Measurements from ENCODE around the gene AP5B1.

Gene AP5B1

DNA sequence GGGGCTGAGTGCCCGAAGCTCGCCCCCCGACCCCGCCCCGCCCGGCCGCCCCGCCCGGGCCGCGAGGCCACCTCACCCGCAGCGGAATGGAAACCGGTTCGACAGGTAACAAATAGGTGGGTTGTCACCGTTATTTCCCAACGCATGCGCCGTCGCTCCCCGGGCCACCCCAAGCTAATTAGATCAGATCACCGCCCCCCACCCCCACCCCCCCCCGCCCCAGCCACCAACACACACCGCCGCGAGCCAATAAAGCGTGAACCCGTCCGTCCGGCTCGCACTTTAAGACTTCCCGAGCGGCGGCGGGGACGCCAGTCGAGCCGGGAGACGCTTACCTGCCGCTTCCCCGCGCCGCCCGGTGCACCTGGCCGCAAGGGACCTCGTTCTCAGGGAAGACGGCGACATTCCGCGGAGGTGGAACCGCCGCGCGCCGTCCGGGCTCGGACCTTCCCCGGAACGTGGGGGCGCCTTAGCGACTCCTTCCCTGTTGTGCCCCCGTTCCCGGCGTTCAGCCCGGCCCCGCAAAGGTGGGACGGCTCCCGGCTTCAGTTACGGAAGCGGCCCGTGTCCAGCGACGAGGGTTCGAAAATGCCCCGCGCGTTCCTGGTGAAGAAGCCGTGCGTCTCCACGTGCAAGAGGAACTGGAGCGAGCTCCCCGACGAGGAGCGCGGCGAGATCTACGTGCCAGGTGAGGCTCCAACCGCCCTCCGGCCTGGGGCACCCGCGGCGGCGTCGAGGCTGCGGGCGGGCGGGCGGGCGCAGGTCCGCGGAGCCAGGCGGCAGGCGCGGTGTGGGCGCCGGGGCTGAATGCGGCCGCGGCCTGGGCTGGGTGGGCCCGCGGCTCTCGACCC is 6.2 kb upstream of the AP5B1 start, which contains the start of gene OVOL1:
OVOL1 (plus strand) TSS at position 278 of the 851 bp plus-strand sequence; CDS start at position 589, 311 bp downstream.
- DNase-seq (ENCODE audit: low read depth in 2 of 2, low spot score in 1 of 2), result no peak

DNA sequence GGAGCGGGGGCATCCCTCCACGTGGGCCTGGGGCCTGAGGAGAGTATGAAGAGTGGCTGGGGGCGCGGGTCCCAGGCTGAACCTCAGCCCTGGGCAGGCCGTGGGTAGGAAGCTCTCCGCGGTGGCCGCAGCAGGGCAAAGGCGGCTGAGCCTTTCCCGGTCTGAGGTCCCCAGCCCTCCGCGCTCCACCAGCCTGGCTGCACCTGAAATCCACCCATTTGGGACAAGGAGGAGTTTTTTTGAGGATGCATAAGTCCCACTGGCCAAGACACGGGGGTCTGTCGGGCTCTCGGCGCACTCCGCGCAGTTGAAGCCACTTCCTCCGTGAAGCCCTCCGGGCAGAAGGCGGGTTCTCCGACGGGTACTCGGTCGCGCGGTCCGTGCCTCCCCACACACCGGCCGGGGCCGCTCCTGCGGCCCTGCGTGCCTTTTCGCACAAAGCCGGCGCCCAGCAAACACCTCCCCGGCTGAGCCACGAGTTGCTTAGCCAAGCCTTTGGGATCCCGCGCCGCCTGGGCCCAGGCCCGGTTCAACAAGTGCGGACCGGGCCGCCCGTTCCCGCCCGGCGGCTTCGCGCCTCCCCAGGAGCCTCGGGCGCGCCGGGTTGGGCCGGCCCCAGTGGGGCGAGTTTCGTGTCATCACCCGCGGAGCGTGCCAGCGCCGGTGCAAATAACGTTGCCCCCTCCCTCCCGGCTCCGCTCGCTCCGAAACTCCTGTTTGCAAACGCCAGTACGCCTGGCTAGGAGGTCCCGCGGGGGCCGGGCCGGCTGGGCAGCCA is 5.4 kb upstream of the AP5B1 start:
- DNase-seq (ENCODE audit: low read depth in 2 of 2, low spot score in 1 of 2), result no peak

DNA sequence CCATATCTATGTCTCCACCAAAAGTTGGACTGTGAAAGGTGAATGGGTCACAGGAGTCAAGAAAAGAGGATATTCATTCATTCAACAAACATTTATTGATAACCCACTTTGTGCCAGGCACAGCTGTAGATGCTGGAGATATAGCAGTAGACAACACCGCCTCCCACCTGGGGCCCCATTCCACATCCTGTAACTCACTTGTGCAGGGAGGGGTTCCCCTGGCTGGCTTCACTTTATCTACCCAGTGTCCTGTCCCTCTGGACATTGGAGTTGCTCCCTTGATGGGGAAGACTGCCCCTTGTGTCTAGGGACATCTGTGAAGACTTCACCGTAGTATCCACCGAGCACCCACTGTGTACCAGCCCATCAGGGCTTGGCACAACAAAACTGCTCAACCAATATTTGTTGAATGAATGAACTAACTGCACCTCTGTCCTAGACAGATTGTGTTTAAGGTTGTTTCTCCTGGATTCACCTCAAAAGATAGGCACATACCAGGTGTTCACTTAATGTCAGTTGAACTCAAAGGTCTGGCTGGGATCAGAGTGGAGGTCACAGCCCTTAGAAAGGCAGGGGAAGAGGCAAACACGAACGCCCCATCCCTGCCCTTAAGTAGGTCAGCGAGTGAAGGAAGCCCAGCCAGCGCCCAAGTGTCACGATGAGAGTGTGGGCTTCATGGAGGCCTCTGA is 4.7 kb upstream of the AP5B1 start:
- no peak for DNase-seq (ENCODE audit: low read depth in 2 of 2, low spot score in 1 of 2)

DNA sequence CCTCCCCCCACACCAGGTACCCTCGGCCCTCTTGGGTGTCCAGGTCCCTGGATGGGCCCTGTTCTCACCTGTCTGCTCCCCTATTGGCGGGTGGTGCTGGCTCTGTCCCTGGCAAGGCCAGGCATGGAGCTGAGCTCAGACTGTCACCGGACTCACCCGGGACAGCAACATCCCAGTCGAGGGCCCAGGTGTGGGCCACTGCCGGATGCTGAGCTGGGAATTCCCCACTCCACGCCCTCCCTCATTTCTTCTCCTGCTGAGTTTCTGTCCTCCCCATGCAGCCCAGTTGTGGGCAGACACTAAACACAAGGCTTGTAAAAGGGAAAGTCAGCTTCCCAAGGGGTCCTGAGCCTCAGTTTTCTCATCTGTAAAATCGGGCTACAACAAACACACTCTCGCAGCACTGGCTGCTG is 2.0 kb upstream of the AP5B1 start:
- no peak for DNase-seq (ENCODE audit: low read depth in 2 of 2, low spot score in 1 of 2)

DNA sequence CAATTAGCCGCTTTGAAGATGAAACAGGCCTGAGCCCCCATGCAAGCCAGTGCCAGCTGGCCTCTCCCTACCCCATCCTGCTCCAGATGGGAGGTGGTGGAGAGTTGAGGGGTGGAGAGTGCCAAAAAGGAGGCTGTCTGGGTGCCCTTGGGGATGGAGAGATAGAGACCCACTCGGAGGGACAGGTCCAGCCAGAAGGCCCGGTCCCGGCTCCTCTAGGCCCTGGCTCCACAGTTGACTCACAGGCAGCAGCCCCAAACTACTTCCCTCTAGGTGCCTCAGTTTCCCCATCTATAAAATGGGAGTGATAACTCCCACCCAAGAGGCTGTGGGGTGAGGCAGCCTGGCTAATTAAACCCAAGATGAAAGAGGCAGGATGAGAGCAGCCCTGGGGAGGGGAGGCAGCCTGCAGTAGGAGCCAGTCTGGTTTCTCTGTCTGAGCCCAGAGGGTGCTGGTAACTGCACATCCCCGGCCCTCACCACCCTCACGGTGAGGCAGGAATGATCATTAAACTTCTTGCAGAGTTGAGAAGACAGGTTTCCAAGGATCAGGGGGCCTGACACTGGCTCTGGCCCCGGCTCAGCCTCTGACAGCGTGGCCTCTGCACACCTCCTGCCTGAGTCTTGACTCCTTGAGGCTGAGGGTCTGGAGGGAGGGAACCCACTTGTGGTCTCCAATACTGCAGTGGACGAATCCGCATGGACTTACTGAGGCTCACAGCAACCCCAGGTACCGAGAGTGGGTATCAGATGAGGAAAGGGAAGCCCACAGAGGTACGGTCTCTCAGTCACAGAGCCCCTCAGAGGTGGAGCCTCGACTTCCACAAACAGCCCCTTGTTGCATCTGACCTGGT is 1.4 kb upstream of the AP5B1 start:
- DNase-seq (ENCODE audit: low read depth in 2 of 2, low spot score in 1 of 2), result no peak

DNA sequence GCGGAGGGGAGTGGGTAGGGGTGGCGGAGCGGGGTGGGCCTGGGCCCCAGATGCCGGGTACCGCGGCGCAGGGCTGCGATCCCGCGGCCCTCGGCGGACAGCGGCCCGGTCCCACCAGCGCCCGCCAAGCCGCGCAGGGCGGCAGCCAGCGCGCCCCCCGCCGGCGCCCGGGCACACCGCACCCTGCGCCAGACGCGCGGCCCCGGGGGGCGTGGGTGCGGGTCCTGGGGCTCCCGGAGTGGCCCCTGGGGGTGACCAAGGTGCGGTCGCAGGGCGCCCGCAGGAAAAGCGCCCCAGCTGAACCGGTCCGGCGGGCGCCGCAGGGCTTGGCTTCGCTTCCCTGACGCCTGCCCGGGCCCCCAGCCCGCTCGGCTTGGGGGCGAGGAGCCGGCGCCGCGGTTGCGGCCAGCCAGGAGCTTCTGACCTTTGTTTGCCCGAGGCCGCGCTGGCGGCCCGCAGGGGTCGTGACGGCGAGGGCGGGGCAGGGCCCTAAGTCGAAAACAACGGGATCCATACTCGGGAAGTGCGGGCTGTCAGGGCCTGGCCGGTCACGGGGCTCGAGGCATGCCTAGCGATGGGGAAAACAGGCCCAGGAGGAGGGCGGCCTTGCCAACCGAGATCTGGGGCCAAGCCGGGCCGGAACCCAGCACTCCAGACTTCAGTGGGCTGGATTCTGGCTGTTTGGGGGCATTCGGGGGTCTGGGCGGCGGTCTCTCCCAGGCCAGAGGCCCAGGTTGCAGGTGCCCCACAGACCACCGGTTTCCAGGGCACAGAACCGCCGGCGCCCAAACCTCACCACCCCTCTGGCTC is 581 bp upstream of the AP5B1 start:
- no peak for DNase-seq (ENCODE audit: low read depth in 2 of 2, low spot score in 1 of 2)

DNA sequence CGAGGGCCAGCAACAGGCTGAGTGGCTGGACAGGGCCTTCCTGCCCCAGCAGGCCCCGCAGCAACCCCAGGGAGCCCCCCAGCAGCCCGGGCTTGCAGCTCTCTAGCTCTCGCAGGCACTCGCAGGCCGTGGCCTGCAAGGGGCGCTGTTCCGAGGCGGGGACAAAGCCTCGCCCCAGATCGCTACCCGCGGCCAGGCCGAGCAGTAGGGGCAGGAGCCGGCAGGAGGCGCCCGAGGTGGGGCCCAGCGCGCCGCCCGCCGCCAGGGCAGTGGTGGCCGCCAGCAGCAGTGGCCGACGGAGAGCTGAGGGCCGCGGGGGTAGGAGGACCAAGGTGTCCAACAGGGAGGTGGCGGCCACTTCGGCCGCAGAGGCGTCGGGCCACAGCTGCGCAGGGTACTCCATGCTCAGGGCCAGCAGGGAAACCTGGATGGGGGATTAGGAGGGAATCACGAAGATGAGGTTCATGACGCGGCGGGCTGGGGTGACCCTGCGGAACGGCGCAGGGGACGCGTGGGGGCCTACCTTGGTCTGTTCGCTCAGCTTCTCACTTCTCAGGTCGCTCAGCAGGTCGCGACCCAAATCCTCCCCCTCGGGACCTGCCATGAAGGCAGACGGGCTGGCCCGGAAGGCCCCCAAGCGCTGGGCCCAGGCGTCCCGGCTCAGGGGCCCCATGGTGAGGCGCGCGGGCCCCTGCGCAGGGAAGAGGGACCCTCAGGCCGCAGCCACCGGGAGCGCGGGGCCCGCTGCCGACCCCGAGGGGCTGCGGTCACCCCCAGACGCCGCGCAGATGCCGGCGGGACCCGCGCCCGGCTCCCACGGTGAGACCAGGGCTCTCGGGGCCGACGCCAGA is 632 bp downstream of the AP5B1 start:
- DNase-seq (ENCODE audit: low read depth in 2 of 2, low spot score in 1 of 2), result peak; percentile 20 to 46

DNA sequence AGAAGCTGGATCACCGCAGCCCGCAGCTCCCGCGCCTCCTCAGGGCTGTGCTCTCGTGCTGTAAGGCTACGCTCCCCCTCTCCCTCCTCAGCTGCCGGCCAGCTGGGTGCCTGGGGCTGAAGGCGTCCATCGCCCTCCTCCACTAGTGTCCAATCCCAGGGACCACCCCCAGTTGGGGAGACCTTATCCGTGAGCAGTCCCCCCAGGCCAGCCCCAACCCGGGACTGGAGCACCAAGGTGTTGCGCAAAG is 1.2 kb downstream of the AP5B1 start:
- no peak for DNase-seq (ENCODE audit: low read depth in 2 of 2, low spot score in 1 of 2)

DNA sequence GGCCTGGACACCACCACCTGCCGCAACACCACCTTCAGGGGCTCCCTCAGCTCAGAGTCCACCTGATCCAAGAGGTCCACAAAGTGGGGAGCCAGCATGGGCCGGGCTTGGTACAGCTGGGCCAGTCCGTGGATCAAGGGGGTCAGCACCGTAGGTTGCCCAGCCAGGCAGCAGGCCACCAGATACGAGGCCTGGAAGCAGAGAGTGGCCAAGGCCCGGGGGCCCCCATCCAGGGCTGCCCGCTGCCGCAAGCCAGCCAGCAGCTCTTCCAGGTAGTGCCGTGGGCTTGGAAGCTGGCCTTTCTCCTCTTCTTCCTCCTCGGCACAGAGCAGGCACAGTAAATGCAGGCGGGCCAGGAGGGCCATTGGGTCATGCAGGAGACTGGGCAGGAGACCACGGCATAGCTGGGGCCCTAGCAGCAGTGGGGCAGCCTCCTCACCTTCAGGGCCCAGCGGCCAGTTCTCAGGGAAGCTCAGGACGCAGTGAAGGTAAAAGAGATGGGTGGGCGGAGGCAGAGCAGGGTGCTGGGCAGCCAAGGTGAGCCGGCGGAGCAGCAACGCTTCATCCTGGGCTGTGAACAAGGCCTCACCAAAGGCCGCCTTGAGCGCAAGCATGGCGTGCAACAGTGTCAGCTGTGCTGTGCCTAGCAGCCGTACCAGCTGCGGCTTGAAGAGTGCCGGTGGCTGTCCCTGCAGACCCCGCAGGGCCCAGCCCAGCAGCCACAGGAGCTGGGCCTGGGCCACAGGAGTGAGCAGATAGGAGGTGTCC is 1.7 kb downstream of the AP5B1 start:
- DNase-seq (ENCODE audit: low read depth in 2 of 2, low spot score in 1 of 2), result no peak

DNA sequence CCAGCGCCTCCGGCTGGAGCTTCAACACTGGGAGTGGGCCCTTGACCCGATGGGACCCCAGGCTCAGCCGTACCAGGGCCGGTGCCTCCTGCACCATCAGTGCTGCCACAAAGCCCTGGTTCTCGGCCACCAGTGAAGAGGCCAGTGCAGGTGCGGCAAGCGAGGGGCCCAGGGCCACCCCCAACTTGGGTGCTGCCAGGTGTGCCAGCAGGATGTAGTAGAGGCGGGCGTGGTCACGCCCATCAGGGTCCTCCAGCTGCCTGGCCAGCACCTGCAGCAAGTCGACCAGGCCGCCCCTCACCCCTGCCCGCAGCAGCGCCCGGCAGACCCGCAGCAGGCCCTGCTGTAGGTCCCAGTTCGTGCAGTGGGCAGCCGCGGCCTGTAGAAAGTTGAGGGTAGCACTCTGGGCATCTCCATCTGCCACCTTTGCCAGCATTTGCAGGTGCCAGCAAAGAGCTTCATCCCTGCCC is 2.3 kb downstream of the AP5B1 start:
- no peak for DNase-seq (ENCODE audit: low read depth in 2 of 2, low spot score in 1 of 2)

DNA sequence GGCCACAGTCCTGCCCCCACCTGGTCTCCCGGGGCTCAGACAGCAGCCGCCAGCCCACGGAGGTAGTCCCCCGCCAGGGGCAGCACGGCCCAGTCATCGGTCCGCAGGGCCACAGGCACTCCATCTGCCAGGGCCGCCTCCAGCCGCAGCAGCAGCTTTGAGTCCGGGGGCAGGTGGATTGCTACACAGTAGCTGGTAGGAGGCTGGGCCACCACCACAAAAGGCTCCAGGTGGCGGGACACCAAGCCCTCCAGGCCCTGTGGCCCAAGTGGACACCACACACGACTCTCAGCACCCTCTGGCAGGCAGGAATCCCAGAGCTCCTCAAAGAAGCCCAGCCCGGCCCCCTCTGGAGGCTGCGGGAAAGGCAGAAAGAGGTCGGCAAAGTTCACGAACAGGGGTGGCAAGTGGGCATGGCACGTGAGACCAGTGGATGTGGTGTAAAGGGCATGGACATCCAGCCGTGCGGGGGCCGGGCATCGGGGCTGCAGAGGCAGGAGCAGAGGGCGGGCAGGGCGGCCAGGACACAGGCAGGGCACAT is 2.9 kb downstream of the AP5B1 start:
- no peak for DNase-seq (ENCODE audit: low read depth in 2 of 2, low spot score in 1 of 2)

DNA sequence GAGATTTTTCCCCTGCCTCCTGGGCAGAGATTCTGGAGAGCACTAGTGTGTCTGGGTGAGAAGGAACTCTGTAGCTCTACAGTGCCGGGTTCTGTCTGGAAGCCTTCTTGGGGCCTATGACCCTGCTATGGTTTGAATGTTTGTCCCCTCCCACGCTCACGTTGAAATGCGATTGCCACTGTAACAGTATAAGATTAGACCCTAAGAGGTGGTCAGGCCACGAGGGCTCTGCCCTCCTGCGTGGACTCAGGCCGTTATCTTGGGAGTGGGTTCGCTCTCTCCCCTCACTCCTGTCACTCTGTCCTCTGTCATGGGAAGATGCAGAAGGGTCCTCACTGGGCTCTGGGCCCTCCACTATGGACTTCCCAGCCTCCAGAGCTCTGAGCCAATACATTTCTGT is 3.5 kb downstream of the AP5B1 start:
- no peak for DNase-seq (ENCODE audit: low read depth in 2 of 2, low spot score in 1 of 2)

DNA sequence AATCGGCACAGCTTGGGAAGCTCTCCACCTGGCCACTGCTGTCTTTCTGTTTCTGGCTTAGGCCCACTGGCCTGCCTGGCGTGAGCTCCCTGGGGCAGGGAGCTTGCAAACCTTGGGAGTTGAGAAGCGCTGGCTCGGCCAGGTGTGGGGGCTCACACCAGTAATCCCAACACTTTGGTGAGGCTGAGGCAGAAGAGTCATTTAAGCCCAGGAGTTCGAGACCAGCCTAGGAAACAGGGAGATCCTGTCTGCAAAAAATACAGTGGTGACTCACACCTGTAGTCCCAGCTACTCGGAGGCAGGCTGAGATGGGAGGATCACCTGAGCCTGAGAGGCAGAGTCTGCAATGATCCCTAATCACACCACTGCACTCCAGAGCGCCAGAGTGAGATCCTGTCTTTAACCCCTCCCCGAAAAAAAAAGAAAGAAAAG is 4.0 kb downstream of the AP5B1 start:
- DNase-seq (ENCODE audit: low read depth in 2 of 2, low spot score in 1 of 2), result no peak

DNA sequence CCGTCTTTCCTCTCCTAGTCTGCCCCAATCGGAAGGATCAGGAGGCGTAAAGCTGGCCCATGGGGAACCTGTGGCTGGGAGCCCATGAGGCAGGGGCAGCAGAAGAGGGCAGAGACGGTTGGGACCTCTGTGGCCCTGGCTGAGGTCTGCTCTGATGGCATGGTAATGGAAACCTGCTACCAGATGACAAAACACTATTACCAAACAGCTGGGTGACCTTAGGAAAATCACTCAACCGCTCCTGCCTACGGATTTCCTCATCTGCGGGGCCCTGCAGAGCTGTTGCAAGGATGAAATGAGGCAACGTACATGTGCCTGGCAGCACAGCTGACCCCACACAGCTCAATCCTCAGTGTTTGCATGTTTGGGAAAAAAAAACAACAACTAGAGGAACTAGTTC is 4.6 kb downstream of the AP5B1 start:
- DNase-seq (ENCODE audit: low read depth in 2 of 2, low spot score in 1 of 2), result no peak

DNA sequence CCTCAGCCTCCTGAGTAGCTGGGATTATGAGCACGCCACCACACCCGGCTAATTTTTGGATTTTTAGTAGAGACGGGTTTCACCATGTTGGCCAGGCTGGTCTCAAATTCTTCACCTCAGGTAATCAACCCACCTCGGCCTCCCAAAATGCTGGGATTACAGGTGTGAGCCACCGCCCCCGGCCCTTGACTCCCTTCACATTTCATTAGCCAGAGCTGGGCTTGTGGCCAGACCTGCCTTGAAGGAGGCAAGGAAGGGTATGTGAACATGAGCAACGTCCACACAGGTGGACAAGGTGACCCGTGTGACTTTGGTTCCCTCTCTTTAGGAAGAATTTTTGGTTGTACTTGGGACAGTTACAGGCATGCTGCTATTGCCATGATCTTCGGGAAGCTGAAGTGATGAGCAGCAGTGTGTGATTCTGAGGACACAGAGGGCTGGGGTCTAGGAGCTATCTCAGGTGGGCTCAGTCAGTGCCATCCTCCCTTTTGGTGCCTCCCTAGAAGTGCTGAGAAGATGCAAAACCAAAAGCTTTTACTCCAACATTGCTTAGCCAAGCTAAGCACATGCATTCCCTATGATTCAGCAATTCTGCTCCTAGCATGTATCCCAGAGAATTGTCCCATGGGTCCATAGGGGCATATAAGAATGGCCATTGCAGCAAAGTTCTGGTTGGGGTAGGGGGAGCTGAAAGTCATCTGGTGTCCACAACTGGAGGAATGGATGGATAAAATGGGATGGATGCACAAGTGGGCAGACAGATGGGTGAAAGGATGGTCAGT is 6.1 kb downstream of the AP5B1 start:
- DNase-seq (ENCODE audit: low read depth in 2 of 2, low spot score in 1 of 2), result no peak

DNA sequence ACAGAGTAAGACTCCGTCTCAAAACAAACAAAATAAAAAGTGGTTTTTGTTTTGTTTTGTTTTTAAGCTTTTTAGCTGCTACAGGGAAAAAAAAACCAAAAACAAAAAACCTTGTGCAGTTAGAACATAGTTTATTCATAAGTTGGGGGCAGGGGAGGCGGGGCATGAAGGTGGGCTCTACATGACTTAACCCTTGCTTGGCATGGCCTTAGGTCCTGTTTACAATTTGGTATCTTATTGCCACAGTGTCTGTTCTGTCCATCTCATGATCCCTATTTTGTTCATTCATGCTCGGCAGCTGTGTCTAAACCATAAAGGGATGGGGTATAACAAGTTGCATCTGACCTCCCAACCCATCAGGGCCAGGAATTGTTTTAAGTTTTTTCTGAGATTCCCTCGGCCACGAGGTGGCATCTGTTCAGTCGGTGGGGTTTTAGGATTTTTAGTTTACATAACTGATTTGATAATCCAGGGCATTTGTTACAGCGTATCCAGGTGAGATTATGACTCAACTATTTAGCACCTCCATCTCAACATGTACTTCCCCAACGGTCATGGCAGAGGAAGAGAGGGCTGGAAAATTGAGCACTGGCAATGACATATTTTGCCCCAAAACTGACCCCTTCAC is 6.9 kb downstream of the AP5B1 start:
- no peak for DNase-seq (ENCODE audit: low read depth in 2 of 2, low spot score in 1 of 2)

DNA sequence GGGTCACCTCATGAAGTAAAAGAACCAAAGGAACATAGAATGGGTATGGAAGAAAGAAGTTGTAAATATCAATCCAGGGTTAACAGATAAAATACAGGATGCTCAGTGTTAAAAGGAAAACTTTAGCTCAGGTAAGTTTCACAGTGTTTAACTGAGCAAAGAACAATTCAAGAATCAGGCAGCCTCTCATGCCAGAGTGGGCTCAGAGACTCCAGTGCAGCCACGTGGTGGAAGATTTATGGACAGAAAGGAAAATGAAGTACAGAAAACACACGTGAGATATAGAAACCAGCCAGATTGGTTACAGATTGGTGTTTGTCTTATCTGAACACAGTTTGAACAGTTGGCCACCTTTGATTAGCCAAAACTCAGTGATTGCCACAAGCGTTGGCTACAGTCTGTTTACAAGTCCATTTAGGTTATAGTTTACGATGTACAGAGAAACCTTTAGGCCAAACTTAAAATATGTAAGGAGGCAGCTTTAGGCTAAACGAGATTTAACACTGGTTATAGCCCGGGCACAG is 9.1 kb downstream of the AP5B1 start:
- no peak for DNase-seq (ENCODE audit: low read depth in 2 of 2, low spot score in 1 of 2)
